Subcutaneous abdominal adipose tissue (tissue), 5 donors: ENCODE measurements around the gene HOXD11.

Experiments
- H3K27ac ChIP-seq: one replicate; pipeline ENCODE4 v1.7.0; 2013; ENCODE audit warnings: low read depth, mild to moderate bottlenecking, inconsistent platforms, low read length, moderate library complexity
- H3K27me3 ChIP-seq, 5 donors: one replicate each; pipeline ENCODE4 v1.7.0; 2013; ENCODE audit warnings: low read length in 5 of 5, inconsistent platforms in 1 of 5; ENCODE audit not compliant: control insufficient read depth in 5 of 5, insufficient read depth in 4 of 5
- H3K36me3 ChIP-seq, 5 donors: one replicate each; pipeline ENCODE4 v1.7.0; 2013; ENCODE audit warnings: low read length in 5 of 5; ENCODE audit not compliant: control insufficient read depth in 5 of 5, insufficient read depth in 5 of 5
- H3K4me1 ChIP-seq, 5 donors: one replicate each; pipeline ENCODE4 v1.7.0; 2013; ENCODE audit warnings: low read length in 5 of 5, mild to moderate bottlenecking in 3 of 5, moderate library complexity in 1 of 5; ENCODE audit not compliant: control insufficient read depth in 5 of 5, insufficient read depth in 5 of 5
- H3K4me3 ChIP-seq, 5 donors: one replicate each; pipeline ENCODE4 v1.7.0; 2013; ENCODE audit warnings: low read length in 5 of 5, low read depth in 1 of 5
- H3K9ac ChIP-seq, 5 donors: one replicate each; pipeline ENCODE4 v1.7.0; 2013; ENCODE audit warnings: low read length in 5 of 5, mild to moderate bottlenecking in 4 of 5, moderate library complexity in 3 of 5
- H3K9me3 ChIP-seq, 5 donors: one replicate each; pipeline ENCODE4 v1.7.0; 2013; ENCODE audit warnings: low read length in 5 of 5; ENCODE audit not compliant: control insufficient read depth in 5 of 5
- donor health status: healthy.
- donor health status: healthy.
- donor health status: healthy.
- donor health status: healthy.
- donor health status: healthy.

The HOXD11 gene

GRCh38 chr2:176150584-176151441 lies 43.7 kb downstream of the HOXD11 start:
- Histone ChIP-seq H3K4me1 (no peaks in the 10 kb centered on the region), H3K27ac (no peak overlapping the region), H3K4me3 (no peak overlapping the region), H3K9ac (no peak overlapping the region), H3K9me3 (no peaks in the 10 kb centered on the region), H3K27me3 (peaks cover 0 to 25% (median 3%) of the 10 kb centered on the region in 5 donors), H3K36me3 (peaks cover 7 to 27% (median 22%) of the 10 kb centered on the region in 5 donors)

- H3K36me3 ChIP-seq, result peaks cover 7 to 27% (median 22%) of the 10 kb centered on the region in 5 donors
- H3K27me3 ChIP-seq, result peaks cover 0 to 25% (median 3%) of the 10 kb centered on the region in 5 donors
- no peaks in the 10 kb centered on the region for H3K9me3 ChIP-seq
- no peak within 1 kb of the TSS for H3K9ac ChIP-seq
- H3K27ac ChIP-seq, result no peak within 1 kb of the TSS
- H3K4me1 ChIP-seq, result peaks cover 0 to under 1% (median 0%) of the 10 kb centered on the region in 5 donors
- peak within 1 kb of the TSS in 1 of 5 donors; percentile 11 for H3K4me3 ChIP-seq
These were observed 44.6 kb downstream of the HOXD11 start, which contains the start of gene HOXD4 for GRCh38 chr2:176151442-176152287. HOXD4 (plus strand) TSS chr2:176151550; CDS start chr2:176151634, 84 bp downstream.

- Histone ChIP-seq H3K4me3 (no peak overlapping the region), H3K9ac (no peak overlapping the region), H3K27ac (no peak overlapping the region), H3K36me3 (peaks cover 7 to 27% (median 22%) of the 10 kb centered on the region in 5 donors), H3K27me3 (peaks cover 0 to 25% (median 3%) of the 10 kb centered on the region in 5 donors), H3K9me3 (no peaks in the 10 kb centered on the region), H3K4me1 (peaks cover 0 to 9% (median 2%) of the 10 kb centered on the region in 5 donors)
These were observed 45.5 kb downstream of the HOXD11 start for GRCh38 chr2:176152350-176153181.

- Histone ChIP-seq H3K27ac (no peak overlapping the region), H3K9ac (no peak overlapping the region), H3K4me1 (peaks cover 0 to 14% (median 6%) of the 10 kb centered on the region in 5 donors), H3K4me3 (no peak overlapping the region), H3K36me3 (peaks cover 7 to 27% (median 19%) of the 10 kb centered on the region in 5 donors), H3K9me3 (no peaks in the 10 kb centered on the region), H3K27me3 (peaks cover 0 to 21% (median 0%) of the 10 kb centered on the region in 5 donors)
These were observed 47.6 kb downstream of the HOXD11 start for GRCh38 chr2:176154576-176155252.

GRCh38 chr2:176155356-176156044 lies 48.4 kb downstream of the HOXD11 start:
- Histone ChIP-seq H3K27ac (no peak overlapping the region), H3K9me3 (no peaks in the 10 kb centered on the region), H3K27me3 (peaks cover 0 to 24% (median 3%) of the 10 kb centered on the region in 5 donors), H3K36me3 (peaks cover 7 to 23% (median 14%) of the 10 kb centered on the region in 5 donors), H3K9ac (no peak overlapping the region), H3K4me1 (peaks cover 0 to 21% (median 14%) of the 10 kb centered on the region in 5 donors), H3K4me3 (no peak overlapping the region)

- Histone ChIP-seq H3K27ac (no peak overlapping the region), H3K27me3 (peaks cover 0 to 27% (median 3%) of the 10 kb centered on the region in 5 donors), H3K4me1 (peaks cover 0 to 21% (median 16%) of the 10 kb centered on the region in 5 donors), H3K9me3 (no peaks in the 10 kb centered on the region), H3K36me3 (peaks cover 7 to 23% (median 12%) of the 10 kb centered on the region in 5 donors), H3K4me3 (peak overlapping the region in 1 of 5 donors; percentile 48), H3K9ac (no peak overlapping the region)
These were observed 49.3 kb downstream of the HOXD11 start for GRCh38 chr2:176156301-176156806.

GRCh38 chr2:176156807-176157498 lies 49.9 kb downstream of the HOXD11 start, which contains the start of gene HOXD3:
HOXD3 (plus strand) TSS chr2:176157307; CDS start chr2:176169115, 11,808 bp downstream.
- Histone ChIP-seq H3K27ac (no peak within 1 kb of the TSS), H3K9me3 (no peaks in the 10 kb centered on the region), H3K4me3 (peak within 1 kb of the TSS; percentile 19 to 48 (median 46)), H3K36me3 (peaks cover 7 to 23% (median 12%) of the 10 kb centered on the region in 5 donors), H3K9ac (no peak within 1 kb of the TSS), H3K4me1 (peaks cover 0 to 21% (median 19%) of the 10 kb centered on the region in 5 donors), H3K27me3 (peaks cover 0 to 33% (median 3%) of the 10 kb centered on the region in 5 donors)
